ENCODE measurements around the gene IGF2BP2. TPM values are rescaled to one million over a fixed set of nuclear protein-coding genes. Genes with fewer than 3 reads are reported as not detected.

Gene IGF2BP2
- total RNA-seq, 2 donors from 2014 or later: 2.6 to 2.7 TPM

GRCh38 chr3:185797993-185798830 is 26.6 kb downstream of the IGF2BP2 start:
- Histone ChIP-seq H3K27ac (no peak overlapping the region), H3K27me3 (replicated peaks; ENCODE audit: insufficient read depth) (no peaks in the 10 kb centered on the region), H3K36me3 (no peaks in the 10 kb centered on the region), H3K4me3 (no peak overlapping the region), H3K4me1 (ENCODE audit: control insufficient read depth in 1 of 2, low read depth in 2 of 2) (no peaks in the 10 kb centered on the region), H3K9me3 (no peaks in the 10 kb centered on the region)
- no peak for DNase-seq (ENCODE audit: low spot score)
- no peak for TF ChIP-seq CTCF (IDR thresholded peaks at IDR 0.05)
- ATAC-seq (ENCODE audit: insufficient number of reproducible peaks, low FRiP score, low read depth): no peak

DNA sequence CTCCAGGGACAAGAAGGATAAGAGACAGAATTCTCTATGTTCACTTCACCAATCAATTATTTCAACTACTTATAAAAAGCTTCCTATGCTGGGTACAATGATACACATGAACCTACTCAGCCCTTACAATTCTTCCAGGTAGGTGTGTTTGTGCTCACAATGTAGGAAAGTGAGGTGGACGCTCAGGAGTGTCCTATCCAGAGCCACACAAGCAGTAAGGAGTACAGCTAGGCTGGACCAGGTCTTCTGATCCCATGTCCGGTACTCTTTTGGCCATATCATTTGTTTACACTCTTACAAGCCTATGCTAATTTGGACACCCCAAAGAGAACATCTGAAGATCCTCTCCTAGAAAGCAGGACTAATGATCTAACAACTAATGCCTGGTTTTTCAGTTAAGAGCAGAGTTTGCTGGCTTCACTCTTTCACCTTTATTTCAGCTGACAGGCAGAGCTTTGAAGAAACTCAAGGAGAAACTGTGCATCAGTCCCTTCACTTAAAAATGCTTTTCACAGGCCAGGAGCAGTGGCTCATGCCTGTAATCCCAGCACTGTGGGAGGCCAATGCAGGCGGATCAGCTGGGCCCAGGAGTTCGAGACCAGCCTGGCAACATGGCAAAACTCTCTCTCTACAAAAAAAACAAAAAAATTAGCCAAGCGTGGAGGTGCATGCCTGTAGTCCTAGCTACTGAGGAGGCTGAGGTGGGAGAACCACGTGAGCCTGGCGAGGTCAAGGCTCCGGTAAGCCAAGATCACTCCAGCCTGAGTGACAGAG is 27.5 kb downstream of the IGF2BP2 start:
- Histone ChIP-seq H3K27me3 (replicated peaks; ENCODE audit: insufficient read depth) (no peaks in the 10 kb centered on the region), H3K4me3 (no peak overlapping the region), H3K4me1 (ENCODE audit: control insufficient read depth in 1 of 2, low read depth in 2 of 2) (no peaks in the 10 kb centered on the region), H3K36me3 (no peaks in the 10 kb centered on the region), H3K27ac (no peak overlapping the region), H3K9me3 (no peaks in the 10 kb centered on the region)
- ATAC-seq (ENCODE audit: insufficient number of reproducible peaks, low FRiP score, low read depth) (no peak), DNase-seq (ENCODE audit: low spot score) (no peak)
- no peak for TF ChIP-seq CTCF (IDR thresholded peaks at IDR 0.05)

DNA sequence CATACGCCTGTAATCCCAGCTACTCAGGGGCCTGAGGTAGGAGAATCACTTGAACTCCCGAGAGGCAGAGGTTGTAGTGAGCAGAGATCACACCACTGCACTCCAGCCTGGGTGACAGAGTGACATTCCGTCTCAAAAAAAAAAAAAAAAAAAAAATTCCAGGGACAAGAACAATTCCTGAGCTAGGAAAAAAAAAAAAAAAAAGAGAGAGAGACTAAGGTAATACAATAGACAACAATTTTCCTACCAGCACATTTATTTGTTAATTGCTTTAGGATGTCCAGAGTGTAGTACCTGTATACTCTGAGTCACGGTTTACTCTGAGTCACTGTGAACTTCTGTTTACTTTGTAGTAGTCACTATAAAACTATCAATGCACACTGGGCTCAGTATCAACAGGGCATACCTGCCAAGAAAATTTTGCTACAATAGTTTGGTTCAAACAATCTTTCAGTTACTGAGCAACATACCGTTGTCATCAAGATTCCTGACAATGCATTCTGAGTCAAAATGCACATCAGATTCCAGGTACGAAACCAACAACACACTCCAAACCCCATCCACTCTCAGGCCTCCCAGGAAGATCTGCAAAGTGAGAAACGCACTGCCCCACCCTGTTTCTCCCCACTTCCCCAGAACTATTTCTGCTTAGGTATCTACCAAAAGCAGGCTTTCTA is 28.3 kb downstream of the IGF2BP2 start:
- Histone ChIP-seq H3K9me3 (no peaks in the 10 kb centered on the region), H3K27me3 (replicated peaks; ENCODE audit: insufficient read depth) (no peaks in the 10 kb centered on the region), H3K4me1 (ENCODE audit: control insufficient read depth in 1 of 2, low read depth in 2 of 2) (no peaks in the 10 kb centered on the region), H3K27ac (no peak overlapping the region), H3K36me3 (no peaks in the 10 kb centered on the region), H3K4me3 (no peak overlapping the region)
- ATAC-seq (ENCODE audit: insufficient number of reproducible peaks, low FRiP score, low read depth): no peak
- DNase-seq (ENCODE audit: low spot score): no peak
- no peak for TF ChIP-seq CTCF (IDR thresholded peaks at IDR 0.05)

DNA sequence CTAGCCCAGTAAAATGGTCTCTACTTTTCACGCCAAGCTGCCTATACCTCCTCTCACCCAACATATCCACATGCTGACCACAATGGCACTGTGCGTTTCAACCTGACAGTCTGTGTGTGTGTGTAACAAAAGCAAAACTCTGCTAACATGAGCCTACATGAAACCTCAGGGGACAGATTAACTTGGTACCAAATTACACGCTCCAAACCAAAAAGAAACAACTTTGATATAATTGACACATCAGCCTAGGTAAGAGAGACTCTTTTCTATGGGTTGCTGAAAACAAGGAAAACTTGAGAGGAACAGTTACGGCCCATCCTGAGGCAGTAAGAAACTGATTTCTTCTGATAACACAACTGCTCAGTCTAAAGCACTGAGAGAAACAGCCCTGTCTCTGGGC is 31.5 kb downstream of the IGF2BP2 start:
- no peak overlapping the region for H3K27ac ChIP-seq
- no peaks in the 10 kb centered on the region for H3K4me1 ChIP-seq (ENCODE audit: control insufficient read depth in 1 of 2, low read depth in 2 of 2)
- no peak for TF ChIP-seq CTCF (IDR thresholded peaks at IDR 0.05)
- DNase-seq (ENCODE audit: low spot score) (no peak), ATAC-seq (ENCODE audit: insufficient number of reproducible peaks, low FRiP score, low read depth) (no peak)
- H3K36me3 ChIP-seq: no peaks in the 10 kb centered on the region
- no peaks in the 10 kb centered on the region for H3K27me3 ChIP-seq (replicated peaks; ENCODE audit: insufficient read depth)
- no peaks in the 10 kb centered on the region for H3K9me3 ChIP-seq
- no peak overlapping the region for H3K4me3 ChIP-seq

- Histone ChIP-seq H3K27ac (no peak overlapping the region), H3K9me3 (no peaks in the 10 kb centered on the region), H3K4me1 (ENCODE audit: control insufficient read depth in 1 of 2, low read depth in 2 of 2) (no peaks in the 10 kb centered on the region), H3K27me3 (replicated peaks; ENCODE audit: insufficient read depth) (no peaks in the 10 kb centered on the region), H3K36me3 (no peaks in the 10 kb centered on the region), H3K4me3 (no peak overlapping the region)
- DNase-seq (ENCODE audit: low spot score) (no peak), ATAC-seq (ENCODE audit: insufficient number of reproducible peaks, low FRiP score, low read depth) (no peak)
- no peak for TF ChIP-seq CTCF (IDR thresholded peaks at IDR 0.05)
Observed at GRCh38 chr3:185792955-185793354, 31.9 kb downstream of the IGF2BP2 start.

Measured in thoracic aorta (tissue), 2 donors.